GM18508 (cell line): ENCODE measurements around the gene AMIGO3.

Experiments used
- ATAC-seq: cut with Tn5 transposase; IDR thresholded peaks from one replicate; pipeline ENCODE4 v1.9.1; 2021; ENCODE audit warnings: moderate number of reproducible peaks; ENCODE audit not compliant: insufficient read depth, unreplicated experiment

AMIGO3 gene

DNA sequence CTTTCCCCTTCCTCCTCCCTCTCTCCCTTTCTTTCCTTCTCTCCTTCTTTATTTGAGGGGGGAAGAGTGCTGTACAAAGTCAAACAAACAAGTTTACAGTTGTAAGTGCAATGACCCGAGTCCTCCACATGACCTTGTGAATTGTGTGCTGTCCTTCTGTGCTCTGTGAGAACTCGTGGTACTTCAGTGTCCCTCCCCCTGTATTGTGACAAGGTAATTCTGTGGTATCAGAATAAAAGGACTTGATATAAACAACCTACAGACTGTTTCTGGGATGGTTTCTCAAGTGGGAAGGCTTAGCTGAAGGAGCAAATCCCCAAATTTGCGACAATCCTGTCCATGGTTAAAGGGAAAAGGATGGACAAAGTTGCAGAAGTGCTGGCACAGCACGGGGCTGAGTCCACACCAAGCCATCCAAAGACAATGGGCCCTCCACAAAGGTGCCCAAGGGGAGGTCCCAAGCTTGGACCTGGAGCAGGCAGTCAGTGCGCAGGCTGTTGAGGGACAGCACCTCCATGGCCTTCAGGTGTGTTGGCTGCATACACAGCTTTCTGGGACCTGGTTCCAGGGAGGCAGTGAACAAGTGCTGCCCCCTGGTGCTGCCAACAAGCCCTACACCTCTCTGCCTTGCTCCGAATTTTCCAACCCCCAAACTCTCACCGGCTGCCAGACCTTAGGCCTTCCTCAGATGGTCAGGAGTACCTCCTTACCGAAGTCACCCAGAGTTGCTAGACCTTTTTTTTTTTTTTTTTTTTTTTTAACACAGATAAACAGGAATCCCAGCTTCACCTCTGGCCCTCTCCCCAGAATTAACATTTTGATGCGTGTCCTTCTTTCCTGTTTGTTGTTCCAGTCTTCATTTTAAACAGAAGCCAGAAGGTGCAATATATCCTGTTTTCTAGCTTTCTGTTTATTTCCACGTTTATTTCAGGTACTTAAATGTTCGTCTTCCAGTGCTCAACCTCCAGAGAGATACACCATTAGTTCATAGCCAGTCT lies 47.9 kb downstream of the AMIGO3 start:
- ATAC-seq: no peak

DNA sequence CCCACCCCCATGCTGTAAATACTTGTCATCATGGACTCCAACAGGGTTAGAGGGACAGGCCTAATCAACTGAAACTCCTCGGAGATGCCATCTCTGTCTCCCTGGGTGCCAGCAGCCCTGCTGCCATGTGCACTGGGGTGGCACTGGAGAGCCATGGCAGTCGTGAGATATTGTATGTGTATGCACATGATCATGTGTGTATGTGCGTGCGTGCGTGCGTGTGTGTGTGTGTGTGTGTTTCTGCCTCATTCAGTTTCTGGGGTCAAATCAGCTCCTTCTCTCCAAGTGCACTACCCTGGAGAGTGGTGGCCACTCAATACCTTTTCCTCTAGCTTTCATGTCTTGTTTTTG lies 48.6 kb downstream of the AMIGO3 start:
- no peak for ATAC-seq

DNA sequence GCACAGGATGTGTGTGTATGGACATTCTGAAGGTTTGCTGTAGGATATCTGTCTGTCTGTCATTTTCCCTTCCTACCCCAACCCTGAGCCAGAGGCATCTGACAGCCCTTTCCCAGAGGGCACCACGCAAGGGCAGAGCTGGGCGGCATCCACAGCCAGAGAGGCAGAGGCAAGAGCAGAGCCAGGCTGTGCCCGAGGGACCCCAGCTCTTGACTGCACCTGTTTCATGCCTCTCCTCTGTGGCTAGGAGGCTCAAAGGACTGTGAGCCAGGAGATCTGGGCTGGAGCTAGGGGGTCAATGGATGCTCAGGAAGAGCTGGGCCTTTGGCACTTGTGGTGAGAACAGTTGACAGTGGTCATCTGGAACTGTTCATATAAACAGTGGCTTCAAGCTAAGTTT lies 50.1 kb downstream of the AMIGO3 start:
- no peak for ATAC-seq

DNA sequence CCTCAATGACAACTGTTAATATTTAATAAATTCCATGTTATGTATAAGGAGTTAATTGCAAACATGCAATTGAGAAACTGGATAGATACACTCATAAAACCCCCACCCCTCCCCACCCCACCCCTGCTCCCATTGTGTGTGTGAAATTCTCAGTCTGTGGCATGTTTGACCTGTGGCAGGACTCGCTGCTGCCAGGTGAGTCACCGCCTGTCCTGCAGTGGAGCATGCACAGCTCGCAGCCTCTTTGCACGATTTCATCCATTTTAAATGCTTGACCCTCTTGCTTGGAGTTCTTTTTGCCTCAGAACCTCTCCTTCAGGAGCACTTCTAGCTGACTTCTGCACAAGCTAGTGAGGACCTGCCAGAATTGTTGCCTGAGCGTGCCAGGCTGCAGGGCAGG lies 50.6 kb downstream of the AMIGO3 start:
- ATAC-seq: no peak

DNA sequence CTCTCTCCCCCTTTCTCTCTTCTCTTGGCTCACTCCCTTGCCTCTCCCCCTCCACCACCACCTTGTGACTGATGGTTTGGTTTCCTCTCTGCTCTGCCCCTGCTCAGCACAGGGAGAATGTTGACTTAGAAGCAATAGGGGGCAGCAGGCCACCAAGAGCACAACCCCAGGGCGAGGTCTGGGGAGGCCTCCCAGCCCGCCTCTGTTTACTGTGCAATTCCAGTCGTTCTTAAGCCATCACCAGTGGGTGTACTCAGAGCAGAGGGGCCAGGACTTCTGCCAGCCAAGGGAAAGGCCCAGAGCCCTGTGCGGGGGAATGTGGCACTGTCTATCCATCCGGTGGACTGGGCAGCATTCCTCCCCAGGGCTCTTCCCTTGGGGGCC lies 51.1 kb downstream of the AMIGO3 start:
- ATAC-seq: no peak

DNA sequence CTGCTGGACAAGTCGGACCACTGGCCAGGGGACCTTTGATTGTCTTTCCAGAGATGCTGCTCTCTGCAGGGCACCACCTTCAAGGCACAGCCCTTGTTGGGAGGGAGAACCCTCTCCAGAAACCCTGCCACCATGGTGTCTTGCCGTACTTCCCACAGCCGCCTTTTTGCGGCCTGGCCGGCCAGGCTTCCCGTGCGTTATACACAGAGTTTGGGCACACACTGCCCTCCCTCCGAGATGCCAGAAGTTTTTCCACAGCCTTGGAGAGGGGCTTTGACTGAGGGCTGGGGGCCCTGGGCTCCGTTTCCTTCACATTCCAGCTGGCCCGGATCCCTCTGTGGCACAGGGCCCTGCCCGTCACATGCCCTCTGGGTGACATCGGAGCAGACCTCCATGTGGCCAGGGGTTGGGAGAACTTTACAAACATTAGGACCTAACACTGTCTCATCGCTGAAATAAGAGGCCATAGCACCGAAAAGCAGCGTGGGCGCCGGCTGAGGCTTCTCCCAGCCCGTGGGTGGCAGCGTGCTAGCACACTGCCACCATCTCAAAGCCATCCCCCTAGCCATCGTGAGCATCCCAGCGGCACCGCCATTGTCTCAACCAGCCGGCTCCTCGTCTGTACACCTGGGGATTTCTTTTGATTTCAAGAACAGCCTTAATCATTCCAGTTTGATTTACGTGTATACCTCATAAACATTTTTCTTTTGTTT lies 51.6 kb downstream of the AMIGO3 start:
- no peak for ATAC-seq
